PC-9 (cell line): Measurements from ENCODE around the gene PLEKHB2.

Experiments
- CTCF ChIP-seq: fragments of 200-600 bp; sonication (generic); conservative IDR thresholded peaks from 2 replicates; pipeline ENCODE4 v1.6.1; 2017; ENCODE audit warnings: mixed run types, antibody characterized with exemption, mild to moderate bottlenecking, moderate library complexity
- EZH2 ChIP-seq: fragments of 200-600 bp; sonication (generic); IDR thresholded peaks from 2 replicates; pipeline ENCODE4 v1.8.0; 2017; ENCODE audit warnings: antibody characterized with exemption, low read depth

- no peak for TF ChIP-seq CTCF
- no peak for TF ChIP-seq EZH2
These were observed 43.3 kb downstream of the PLEKHB2 start for GRCh38 chr2:131148426-131148825.
